HG03521 (cell line): ENCODE measurements around the gene CMC4.

ENCODE experiments used
- ATAC-seq: cut with Tn5 transposase; IDR thresholded peaks from one replicate; pipeline ENCODE4 v1.9.1; 2021; ENCODE audit warnings: mild to moderate bottlenecking, moderate library complexity; ENCODE audit not compliant: unreplicated experiment

The CMC4 gene

GRCh38 chrX:155054255-155054654, 16.7 kb downstream of the CMC4 start:
- ATAC-seq: no peak

GRCh38 chrX:155053656-155054055, 17.3 kb downstream of the CMC4 start:
- ATAC-seq: no peak

- ATAC-seq: no peak
Measured at GRCh38 chrX:155052738-155053498, 18.0 kb downstream of the CMC4 start.

DNA sequence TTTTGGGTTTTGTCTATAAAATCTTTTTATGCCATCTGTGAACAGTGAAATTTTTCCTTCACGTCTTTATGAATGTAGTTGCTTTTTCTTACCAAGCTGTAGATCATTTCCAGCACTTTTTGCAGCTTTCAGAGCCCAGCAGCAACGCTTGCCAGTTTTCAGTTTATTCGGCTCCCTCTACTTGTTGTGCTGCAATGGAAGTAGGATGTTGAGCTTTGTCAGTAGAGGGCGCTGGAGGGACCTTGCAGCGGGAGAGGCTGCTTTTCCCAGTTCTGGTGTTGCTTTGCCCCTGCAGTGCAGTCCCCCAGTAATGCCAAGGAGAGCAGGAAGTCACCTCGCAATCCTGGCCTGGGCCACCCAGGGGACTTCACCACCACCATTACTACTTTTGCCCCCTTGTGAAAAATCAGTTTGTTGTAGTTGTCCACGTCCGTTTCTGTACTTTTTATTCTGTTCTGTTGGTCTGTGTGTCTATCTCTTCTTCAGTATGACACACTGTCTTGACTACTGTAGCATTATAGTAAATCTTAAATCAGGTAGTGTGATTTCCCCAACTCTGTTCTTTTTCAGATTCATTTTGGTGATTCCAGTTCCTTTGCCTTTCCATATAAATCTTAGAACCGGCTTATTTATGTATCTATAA, 21.8 kb downstream of the CMC4 start:
- ATAC-seq: no peak

GRCh38 chrX:155046811-155047528, 24.0 kb downstream of the CMC4 start:
- ATAC-seq: no peak

GRCh38 chrX:155046129-155046810, 24.7 kb downstream of the CMC4 start:
- ATAC-seq: no peak

DNA sequence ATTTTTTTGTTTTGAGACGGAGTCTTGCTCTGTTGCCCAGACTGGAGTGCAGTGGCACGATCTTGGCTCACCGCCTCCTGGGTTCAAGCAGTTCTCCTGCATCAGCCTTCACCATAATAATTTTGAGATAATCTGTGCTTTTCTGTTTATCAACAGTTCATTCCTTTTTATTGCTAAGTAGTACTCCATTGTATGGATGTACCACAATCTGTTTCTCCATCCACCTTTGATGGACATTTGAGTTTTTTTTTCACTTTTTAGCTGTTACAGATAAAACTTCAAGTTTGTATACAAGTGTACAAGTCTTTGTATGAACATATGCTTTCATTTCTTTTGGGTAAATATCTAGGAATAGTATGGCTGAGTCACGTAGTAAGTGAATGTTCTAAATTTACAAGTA, 35.2 kb downstream of the CMC4 start:
- ATAC-seq: no peak

DNA sequence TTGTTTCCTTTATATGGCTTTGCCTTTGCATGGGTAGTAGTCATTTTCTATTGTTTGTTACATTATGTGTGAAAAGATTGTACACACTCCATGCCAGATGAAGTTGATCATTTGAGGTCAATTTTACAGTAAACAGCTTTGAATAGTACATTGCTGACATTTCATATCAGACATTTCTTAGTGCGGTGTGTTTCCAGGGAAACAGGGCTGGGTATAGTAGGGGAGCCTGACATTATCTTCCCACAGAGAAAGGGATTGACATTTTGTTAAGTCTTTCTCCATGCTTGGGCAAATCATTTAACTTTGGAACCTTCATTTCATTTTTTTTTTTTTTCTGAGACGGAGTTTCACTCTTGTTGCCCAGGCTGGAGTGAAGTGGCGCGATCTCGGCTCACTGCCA, 39.3 kb downstream of the CMC4 start:
- no peak for ATAC-seq

- ATAC-seq: no peak
Measured at GRCh38 chrX:155028877-155029291, 42.1 kb downstream of the CMC4 start.

DNA sequence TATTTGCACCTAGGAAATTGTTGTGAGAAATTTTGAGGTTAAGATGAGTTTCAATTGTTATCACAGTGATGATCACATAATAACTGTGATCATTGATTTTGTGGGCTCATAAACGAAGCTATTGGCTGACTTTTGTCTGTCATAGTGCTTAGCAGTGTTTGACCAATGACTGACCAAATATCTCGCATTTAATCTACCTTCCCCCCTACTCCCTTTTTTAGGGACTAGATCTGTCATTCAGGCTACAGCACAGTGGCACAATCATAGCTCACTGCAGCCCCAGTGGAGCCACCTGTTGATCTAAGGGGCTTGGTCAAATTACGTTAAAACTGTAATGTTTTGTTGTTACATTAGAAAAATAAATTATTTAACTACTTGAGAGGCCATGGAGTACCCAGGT, 42.8 kb downstream of the CMC4 start:
- ATAC-seq: no peak

DNA sequence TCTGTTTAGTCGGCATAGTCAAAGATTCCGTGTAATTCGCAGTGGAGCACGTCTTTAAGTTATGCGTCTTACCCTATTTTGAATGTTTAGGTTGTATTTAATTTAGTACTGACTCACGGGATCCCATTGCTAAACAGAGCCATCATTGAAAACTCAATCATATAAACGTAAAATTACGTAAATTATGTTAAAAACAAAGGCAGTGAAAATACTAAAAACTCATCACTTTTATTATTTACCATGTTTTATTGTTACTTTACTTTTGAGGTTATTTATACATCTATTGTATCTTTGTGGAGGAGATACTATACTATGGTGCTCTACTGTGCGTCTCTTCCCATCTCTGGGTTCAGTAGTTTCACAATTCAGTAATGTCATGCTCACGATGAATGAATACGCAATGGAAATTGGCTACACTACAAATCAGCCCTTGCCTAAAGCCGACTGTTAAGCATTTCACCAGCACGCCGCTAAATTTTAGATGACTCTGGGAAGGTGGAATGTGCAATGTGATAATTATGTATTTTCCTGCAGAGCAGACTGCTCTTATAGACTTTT, 43.3 kb downstream of the CMC4 start:
- no peak for ATAC-seq

DNA sequence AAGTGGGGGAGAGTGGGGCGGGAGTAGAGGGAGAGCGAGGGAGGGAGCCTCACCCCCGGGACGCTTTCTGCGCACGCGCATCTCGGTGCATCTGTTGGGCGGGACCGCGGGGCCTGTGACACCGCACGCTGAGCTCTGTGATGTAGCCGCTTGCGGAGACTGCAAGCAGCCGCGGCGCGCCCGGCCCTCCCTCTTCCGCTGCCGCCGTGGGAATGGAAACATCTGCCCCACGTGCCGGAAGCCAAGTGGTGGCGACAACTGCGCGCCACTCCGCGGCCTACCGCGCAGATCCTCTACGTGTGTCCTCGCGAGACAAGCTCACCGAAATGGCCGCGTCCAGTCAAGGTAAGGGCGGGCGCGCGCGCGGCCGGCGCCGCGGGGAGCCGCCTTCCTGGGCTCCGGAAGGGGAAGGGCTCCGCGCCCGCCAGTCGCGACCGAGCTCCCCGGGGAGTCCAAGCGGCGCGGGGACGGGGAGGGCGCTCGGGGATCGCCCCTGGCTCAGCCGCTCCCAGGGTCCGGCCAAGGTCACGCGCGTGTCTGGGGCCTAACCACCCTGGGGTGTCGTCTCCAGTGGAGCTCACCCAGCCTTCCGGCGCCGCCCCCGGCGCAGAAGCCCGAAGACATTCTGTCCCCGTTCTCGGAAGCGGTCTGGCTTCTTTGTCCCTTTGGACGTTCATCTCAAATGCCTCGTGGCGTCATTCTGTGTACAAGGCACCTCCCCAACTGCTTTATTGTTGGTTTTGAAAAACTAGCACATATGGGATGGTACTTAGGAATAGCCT, 44.0 kb downstream of the CMC4 start, which contains the start of gene FUNDC2:
Gene FUNDC2, plus strand, starts transcription at position 118 of the 782 bp plus-strand sequence. Its CDS starts 95 bp downstream, at position 213.
- ATAC-seq: peak; percentile 93

DNA sequence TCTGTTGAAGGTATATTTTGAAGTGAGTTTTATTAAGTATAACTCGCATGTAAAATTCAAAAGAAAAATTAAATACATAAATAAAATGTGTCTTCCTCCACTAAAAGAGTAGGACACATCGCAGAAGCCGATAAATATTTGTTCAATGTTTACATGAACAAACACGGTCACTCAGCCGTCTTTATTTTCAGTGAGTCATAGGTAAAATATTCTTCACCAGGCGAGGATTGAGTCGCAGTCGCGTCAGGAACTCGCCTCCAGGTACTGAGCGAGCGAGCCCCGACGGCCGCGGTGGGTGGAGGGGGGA, 44.6 kb downstream of the CMC4 start:
- no peak for ATAC-seq

DNA sequence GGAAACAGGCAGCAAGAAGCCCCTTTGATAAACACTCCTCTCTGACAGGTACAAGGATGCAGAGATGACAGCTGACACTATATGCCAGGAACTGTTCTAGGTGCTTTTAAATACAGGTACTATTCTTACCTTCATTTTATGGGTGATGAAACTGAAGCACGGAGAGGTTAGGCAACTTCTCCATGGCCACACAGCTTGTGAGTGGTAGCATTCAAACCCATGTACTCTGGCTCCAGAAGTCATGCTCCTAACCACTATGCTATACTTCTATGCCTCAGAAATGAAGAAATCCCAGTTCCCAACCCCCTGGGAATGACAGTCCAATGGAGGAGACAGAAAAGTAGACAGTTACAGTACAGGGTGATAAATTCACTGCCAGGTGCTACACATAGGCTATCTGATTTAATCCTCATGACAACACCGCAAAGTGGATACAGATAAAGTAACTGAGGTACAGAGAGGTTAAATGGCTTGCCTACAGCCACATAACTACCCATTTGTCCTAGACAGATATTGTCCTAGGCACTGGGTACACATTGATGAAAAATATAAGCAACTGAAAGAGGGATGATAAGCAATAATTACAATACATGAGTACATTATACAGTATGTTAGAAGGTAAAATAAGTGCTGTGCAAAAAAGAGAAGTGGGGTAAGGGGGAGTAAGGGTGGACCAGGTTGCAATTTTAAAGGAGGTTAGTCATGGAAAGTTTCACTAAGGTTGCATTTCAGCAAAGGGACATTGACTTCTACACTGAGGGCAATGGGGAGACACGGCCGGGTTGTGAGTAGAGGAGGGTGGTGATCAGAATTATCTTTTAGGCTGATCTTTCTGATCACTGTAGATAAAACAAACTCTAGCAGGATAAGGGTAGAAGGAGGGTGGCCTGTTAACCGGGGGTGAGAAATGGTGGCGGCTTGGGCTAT, 46.8 kb downstream of the CMC4 start:
- no peak for ATAC-seq

DNA sequence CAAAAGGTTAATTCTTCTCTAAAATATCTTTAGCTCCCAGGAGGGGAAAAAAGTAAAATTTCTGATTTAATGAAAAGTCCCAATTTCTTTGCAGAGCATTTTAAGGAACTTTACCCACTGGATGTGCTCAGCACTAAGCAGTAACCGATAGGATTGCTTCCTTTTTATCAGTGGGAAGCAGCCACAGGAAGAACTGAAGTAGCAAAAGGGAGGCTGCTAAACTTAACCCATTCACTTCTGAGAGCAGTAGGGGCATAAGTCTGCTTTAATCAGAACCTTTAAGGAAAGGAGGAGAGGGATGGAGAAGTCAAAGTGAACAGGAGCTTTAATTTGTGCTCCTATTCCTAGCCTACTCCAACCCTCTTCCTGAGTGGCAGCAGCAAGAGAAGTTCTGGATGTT, 48.4 kb downstream of the CMC4 start, which contains the start of gene F8:
Gene F8, minus strand, starts transcription at position 139 of the 400 bp plus-strand sequence. CDS start 171 bp downstream, outside the sequence.
- no peak for ATAC-seq

DNA sequence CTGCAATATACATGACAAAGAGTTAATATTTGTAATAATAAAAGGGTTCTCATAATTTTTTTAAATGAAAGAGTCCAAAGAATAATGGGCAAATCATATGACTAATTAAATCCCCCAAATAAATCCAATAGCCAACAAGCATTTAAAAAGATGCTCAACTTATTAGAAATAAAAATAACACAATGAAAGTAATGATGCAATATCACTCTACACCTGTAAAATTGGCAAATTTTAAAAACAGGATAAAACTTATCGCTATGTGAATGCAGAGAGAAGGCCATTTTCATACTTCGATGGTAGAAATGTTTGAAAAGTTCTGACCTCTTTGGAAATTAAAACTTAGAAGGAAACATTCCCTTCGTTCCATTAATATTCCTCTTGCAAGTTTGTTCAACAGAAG, 50.3 kb downstream of the CMC4 start:
- ATAC-seq: no peak
